Measurements from ENCODE around the gene PEF1.
A peak's percentile ranks its signal among the peaks of the same experiment; 100 is the strongest.

PEF1 gene

DNA sequence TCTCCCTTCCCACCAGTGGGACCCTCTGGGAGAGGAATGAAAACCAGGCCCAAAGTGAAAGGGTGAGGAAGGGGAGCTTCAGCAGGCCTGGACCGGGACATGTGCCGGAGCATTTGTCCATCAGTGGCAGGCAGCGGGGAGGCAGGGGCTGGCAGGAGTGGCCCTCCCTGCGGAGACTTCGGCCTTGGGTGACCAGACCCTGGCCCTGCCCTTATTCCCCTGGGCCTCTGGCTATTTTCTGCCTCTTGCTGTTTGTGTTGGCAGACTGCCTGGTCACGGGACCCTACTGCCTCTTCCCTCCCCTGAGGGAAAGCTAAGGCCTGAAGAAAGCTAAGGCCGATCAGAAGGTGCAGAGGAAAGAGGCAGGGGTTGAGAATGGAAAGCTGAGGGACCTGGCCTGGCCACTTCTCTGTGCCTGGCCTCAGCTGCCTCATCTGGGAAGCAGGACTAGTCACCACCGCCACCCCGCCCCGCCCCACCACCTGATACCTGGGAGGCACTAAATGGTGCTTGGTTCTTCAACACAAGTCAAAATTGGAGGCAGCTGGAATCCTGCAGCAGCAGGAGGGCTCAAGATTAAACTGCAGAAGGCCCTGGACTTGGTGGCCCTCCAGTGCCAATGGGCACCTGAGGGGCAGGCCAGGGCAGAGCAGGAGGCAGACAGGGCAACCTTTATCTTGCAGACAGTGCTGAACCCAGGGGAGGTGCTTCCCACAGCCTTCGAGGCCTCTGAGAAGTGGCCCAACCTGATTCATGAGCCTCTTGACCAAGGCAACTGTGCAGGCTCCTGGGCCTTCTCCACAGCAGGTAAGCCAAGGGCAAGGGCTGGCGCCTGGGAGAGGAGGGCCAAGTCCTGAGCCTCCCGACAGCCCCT is 60.4 kb downstream of the PEF1 start:
- peak; percentile 57 for DNase-seq (ENCODE audit: low spot score)

DNA sequence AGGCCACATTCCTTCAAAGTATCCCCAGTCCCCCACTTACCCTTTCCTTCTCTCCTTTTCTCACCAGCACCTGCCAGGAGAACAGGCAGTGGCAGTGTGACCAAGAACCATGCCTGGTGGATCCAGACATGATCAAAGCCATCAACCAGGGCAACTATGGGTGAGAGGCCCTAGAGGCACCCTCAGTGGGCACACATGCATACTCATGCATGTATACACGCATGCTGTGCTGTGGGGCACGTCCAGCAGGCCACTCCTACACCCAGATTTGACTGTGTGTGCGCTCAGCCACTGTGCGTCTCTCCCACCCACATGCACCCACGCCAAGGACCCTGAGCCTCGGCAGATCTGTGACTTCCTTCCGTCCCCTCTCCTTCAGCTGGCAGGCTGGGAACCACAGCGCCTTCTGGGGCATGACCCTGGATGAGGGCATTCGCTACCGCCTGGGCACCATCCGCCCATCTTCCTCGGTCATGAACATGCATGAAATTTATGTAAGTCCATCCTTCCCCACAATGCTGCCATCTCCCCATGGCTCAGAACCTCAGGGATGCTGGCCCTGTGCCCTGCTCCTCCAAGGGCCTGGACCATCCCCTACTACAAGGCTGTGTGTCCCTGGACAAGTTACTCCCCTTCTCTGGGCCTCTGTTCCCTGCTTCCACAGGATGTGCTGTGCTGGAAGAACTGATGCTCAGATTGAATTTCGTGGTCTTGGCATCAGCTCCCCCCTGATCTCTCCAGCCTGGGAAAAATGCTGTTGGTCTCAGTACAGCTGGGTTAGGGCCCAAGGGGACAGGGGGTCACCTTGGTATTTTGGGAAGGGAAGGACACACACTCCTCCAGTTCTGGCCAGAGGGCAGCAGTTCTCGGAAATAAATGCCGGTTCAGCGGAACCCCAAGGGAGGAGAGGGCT is 61.3 kb downstream of the PEF1 start:
- DNase-seq (ENCODE audit: low spot score) = no peak

DNA sequence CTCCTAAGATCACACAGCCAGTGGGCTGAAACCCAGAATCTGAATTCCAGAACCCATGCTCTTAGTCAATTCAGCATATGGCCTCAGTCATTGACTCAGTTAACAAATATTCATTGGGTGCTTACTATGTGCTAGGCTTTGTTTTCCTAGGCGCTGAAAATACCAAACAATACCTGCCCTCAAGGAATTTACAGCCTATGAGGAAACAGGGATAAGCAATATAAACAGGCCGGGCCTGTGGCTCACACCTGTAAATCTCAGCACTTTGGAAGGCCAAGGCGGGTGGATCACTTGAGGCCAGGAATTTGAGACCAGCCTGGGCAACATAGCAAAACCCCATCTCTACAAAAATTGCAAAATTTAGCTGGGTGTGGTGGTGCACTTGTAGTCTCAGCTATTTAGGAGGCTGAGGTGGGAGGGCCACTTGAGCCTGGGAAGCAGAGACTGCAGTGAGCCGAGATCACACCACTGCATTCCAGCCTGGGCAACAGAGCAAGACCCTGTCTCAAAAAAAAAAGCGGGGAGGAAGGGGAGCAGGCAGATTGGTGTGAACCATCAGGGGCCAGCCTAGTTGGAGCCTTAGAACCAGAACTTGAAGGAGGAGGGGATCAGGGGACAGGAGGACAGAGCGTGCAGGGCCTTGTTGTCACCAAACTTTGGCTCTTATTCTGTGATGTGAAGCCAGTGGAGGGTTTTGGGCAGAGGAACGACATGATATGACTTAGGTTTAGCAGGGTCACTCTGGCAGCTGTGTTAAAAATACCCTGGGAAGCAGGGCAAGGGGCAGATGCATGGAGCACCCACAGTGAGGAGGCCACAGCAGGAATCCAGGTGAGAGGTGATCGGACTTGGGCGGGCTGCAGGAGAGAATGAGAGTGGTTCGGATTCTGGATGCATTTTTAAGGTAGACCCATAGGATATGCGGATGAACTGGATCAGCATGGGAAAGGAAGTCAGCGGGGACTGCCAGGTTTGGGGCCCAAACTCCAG is 62.6 kb downstream of the PEF1 start:
- DNase-seq (ENCODE audit: low spot score) = no peak

DNA sequence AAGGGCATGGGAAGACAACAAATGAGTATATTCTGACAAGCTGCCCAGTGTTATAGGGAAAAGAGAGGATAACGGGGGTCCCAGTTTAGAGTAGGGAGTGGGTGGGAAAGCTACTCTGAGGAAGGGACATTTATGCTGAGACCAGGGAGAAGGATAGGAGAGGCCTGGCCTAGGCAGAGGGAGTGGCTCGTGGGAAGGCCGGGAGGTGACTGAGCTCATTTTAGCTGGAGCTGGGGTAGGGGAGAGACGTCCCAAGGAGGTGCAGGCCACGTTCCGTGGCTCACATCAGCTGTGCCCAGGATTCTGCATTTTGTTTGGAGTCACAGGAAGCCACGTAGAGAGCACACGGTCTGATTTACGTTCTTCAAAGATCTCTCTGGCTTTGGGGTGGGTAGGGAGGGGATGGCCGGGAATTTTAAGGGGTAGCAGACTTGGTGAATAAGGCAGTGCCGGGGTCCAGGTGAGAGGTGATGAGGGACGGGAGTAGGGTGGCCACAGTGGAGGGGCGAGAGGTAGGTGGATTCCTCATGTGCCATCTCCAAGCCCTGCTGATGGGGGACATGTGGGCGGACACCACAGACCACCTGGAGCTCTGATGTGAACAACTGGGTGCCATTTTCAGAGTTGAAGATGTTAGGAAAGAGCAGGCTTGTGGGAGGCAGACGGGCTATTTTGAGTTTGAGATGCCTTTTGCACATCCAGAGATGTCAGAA is 63.6 kb downstream of the PEF1 start:
- no peak for DNase-seq (ENCODE audit: low spot score)

DNA sequence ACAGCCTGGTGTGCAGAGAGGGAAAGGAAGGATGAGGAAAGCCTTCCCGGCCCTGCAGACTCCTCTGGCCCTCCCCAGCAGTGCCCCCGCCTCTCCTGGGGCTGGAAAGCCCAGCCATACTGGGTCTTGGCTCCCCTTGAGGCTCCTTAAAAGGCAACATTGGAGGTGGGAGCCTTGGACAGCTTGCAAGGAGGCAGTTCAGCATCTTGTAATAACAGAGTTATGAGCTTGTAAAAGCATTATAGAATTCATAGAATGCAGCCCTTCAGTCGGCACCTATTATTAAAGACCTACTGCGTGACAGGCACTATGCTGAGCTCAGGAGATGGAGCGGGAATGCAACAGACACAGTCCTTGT is 64.2 kb downstream of the PEF1 start:
- DNase-seq (ENCODE audit: low spot score) = no peak

Measured in AG08396 (cell line).